Measurements from ENCODE around the gene SHISA8.

DNA sequence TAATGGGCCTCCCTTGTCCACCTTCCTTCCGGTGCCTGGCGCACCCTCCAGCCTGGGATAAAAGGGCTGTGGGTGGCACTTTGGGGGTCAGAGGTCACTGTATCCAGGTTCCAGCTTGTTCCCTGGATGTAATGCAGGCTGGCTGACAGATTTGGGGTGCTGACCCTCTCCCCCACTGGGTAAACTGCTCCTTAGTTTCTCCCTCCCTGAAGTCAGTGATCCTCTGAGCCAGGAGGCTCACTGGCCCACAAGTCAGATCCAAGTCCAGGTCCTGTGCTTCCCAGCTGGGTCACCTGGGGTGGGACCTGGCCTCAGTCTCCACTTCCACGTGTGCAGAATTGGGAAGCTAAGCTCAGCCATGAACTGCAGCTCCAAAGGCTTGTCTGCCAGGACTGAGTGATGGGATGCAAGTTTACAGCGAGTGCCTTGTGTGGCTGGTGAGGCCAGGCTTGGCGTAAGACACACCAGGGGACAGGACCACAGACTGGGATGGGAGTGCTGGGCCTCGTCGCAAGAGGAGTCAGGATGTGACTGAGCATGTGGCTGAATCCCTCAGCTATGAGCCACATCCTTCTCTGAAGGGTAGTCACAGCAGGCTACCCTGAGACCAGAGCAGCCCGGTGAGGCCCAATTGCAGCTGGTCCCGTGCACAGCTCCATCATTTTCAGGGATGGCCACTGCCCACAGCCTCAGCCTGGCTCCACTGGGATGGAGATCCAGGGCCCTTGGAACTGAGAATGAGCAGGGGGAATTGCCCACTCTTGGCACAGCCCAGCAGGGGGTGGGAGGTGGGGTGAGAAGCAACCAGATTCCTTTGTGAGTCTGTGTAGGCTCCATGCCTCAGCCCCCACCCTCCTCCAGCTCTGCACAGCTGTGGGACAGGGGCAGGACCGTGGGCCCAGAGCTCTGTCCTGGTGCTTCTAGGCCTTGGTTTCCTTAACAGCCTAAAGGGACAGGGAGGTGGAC is 7.2 kb downstream of the SHISA8 start:
- TF ChIP-seq, protein P1, sequence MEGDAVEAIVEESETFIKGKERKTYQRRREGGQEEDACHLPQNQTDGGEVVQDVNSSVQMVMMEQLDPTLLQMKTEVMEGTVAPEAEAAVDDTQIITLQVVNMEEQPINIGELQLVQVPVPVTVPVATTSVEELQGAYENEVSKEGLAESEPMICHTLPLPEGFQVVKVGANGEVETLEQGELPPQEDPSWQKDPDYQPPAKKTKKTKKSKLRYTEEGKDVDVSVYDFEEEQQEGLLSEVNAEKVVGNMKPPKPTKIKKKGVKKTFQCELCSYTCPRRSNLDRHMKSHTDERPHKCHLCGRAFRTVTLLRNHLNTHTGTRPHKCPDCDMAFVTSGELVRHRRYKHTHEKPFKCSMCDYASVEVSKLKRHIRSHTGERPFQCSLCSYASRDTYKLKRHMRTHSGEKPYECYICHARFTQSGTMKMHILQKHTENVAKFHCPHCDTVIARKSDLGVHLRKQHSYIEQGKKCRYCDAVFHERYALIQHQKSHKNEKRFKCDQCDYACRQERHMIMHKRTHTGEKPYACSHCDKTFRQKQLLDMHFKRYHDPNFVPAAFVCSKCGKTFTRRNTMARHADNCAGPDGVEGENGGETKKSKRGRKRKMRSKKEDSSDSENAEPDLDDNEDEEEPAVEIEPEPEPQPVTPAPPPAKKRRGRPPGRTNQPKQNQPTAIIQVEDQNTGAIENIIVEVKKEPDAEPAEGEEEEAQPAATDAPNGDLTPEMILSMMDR (IDR thresholded peaks at IDR 0.05), result no peak
- TF ChIP-seq POLR2A (IDR thresholded peaks at IDR 0.05), result no peak
- no peak for TF ChIP-seq POLR2AphosphoS5 (IDR thresholded peaks at IDR 0.05)

Data from upper lobe of left lung (tissue), 4 donors.